OCI-LY7 (cell line): ENCODE data around the gene AKIRIN2.

Source experiments
- EZH2phosphoT487 ChIP-seq: fragments of 200-600 bp; sonication (generic); IDR thresholded peaks from 2 replicates; pipeline ENCODE4 v1.6.1; 2018; ENCODE audit warnings: low read depth, borderline replicate concordance, mild to moderate bottlenecking, mixed run types, antibody characterized with exemption, low read length, moderate library complexity, mixed read lengths
- TF ChIP-seq, protein P1 (sequence below): fragments of 200-600 bp; sonication (generic); conservative IDR thresholded peaks from 2 replicates; pipeline ENCODE4 v1.5.1; 2014; ENCODE audit warnings: mild to moderate bottlenecking, antibody characterized with exemption, low read length, moderate library complexity, mixed read lengths

- TF ChIP-seq, protein P1, sequence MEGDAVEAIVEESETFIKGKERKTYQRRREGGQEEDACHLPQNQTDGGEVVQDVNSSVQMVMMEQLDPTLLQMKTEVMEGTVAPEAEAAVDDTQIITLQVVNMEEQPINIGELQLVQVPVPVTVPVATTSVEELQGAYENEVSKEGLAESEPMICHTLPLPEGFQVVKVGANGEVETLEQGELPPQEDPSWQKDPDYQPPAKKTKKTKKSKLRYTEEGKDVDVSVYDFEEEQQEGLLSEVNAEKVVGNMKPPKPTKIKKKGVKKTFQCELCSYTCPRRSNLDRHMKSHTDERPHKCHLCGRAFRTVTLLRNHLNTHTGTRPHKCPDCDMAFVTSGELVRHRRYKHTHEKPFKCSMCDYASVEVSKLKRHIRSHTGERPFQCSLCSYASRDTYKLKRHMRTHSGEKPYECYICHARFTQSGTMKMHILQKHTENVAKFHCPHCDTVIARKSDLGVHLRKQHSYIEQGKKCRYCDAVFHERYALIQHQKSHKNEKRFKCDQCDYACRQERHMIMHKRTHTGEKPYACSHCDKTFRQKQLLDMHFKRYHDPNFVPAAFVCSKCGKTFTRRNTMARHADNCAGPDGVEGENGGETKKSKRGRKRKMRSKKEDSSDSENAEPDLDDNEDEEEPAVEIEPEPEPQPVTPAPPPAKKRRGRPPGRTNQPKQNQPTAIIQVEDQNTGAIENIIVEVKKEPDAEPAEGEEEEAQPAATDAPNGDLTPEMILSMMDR, result no peak
- no peak for TF ChIP-seq EZH2phosphoT487
Measured at GRCh38 chr6:87701344-87701675, 723 bp downstream of the AKIRIN2 start.
